Cerebellar nuclear complex (tissue), 1 donor: Measurements from ENCODE around the gene PDCD1.
"Not testable (repeated sequence)": the region's sequence is repeated elsewhere in the genome, so short reads cannot be mapped to it uniquely, and the experiment has no call there.

Source experiments
- DNase-seq, 2 experiments: peaks; one replicate each; lab custom pipeline; 2025; lab: John Stamatoyannopoulos, UW

Gene PDCD1

GRCh38 chr2:241800198-241800903, 58.3 kb downstream of the PDCD1 start:
- not testable (repeated sequence) for DNase-seq
